Prostate gland (tissue), 2 donors: Measurements from ENCODE around the gene CPSF7. TPM values are rescaled to one million over a fixed set of nuclear protein-coding genes. Genes with fewer than 3 reads are reported as not detected.
"Not testable (repeated sequence)": the region's sequence is repeated elsewhere in the genome, so short reads cannot be mapped to it uniquely, and the experiment has no call there.

ENCODE experiments used
- DNase-seq: peaks from one replicate; pipeline ENCODE4 v3.0.0-alpha.2; 2019; ENCODE audit warnings: low spot score
- H3K27ac ChIP-seq, 2 donors: fragments of 200-600 bp; sonication (generic); 2 replicates each; pipeline ENCODE4 v1.5.1; 2017 to 2019
- H3K27me3 ChIP-seq: fragments of 200-600 bp; sonication (generic); replicated peaks from 2 replicates; pipeline ENCODE4 v1.5.1; 2019; ENCODE audit not compliant: insufficient read depth
- H3K36me3 ChIP-seq, 2 donors: fragments of 200-600 bp; sonication (generic); 1 replicate in 1 of 2; 2 replicates in 1 of 2; pipeline versions ENCODE4 v1.5.1 to v1.8.1; 2017 to 2019
- H3K4me1 ChIP-seq: fragments of 200-600 bp; sonication (generic); replicated peaks from 2 replicates; pipeline ENCODE4 v1.5.1; 2019
- H3K4me3 ChIP-seq, 2 donors: fragments of 200-600 bp; sonication (generic); 2 replicates each; pipeline ENCODE4 v1.5.1; 2017 to 2019
- H3K9me3 ChIP-seq: fragments of 200-600 bp; sonication (generic); 2 replicates; pipeline ENCODE4 v1.5.1; 2017
- POLR2A ChIP-seq: fragments of 450-650 bp; IDR thresholded peaks from one replicate; pipeline ENCODE4 v1.6.1; 2016; ENCODE audit warnings: antibody characterized with exemption, mild to moderate bottlenecking
- POLR2AphosphoS5 ChIP-seq: sonication (generic); formaldehyde crosslinking; IDR thresholded peaks from one replicate; pipeline ENCODE4 v1.6.1; 2017; ENCODE audit warnings: antibody characterized with exemption
- WGBS: methylation state at CpG from one replicate; pipeline ENCODE4 v1.1.5; 2018; 5-methylcytosine and 5-hydroxymethylcytosine counted together
- intact Hi-C: fragments of 100-400 bp; cut with DNase I; formaldehyde crosslinking; loops from one replicate; pipeline ENCODE4 v1.14.2; 2022
- total RNA-seq, 2 donors: library from RNA; depleted of rRNA; stranded (reverse); fragments of >200 nt; gene quantifications; one replicate each; pipeline ENCODE4 v1.1.0, GENCODE V29; 2016
- TF ChIP-seq, protein P1 (sequence below), 4 experiments: fragments of 200-600 bp in 2 of 4; fragments of 450-650 bp in 2 of 4; sonication (generic) in 2 of 4; IDR thresholded peaks; 1 replicate in 3 of 4; 2 replicates in 1 of 4; pipeline ENCODE4 v1.5.1; 2016 to 2019; ENCODE audit warnings: antibody characterized with exemption in 4 of 4, mild to moderate bottlenecking in 2 of 4, moderate library complexity in 2 of 4

CPSF7 gene
- total RNA-seq, 2 donors from 2014 or later: 44.7 to 66.8 TPM

DNA sequence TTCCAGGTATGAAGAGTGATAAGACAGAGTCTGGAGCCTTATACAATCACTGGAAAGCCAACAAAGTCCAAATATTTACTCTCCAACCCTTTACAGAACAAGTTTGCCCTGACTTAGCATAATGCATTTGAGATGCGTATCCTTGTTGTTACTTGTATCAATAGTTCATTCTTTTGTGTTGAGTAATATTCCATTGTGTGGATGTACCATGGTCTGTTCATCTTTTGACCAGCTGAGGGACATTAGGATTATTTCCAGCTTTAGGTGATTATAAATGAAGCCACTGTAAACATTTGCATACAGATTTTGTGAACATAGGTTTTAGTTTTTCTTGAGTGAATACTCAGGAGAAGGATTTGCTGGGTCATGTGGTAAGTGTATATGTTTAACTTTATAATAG is 9.8 kb upstream of the CPSF7 start:
- intact Hi-C loops: no loop called here

GRCh38 chr11:61437496-61437895 is 7.7 kb upstream of the CPSF7 start:
- intact Hi-C loops: no loop called here
- Histone ChIP-seq H3K27me3 (no peaks in the 10 kb centered on the region), H3K4me3 (no peak overlapping the region), H3K27ac (no peak overlapping the region), H3K9me3 (no peaks in the 10 kb centered on the region), H3K4me1 (no peaks in the 10 kb centered on the region), H3K36me3 (peaks cover 7 to 8% of the 10 kb centered on the region in 2 donors)
- 94% methylated on average over 5 of the region's 5 CpGs for WGBS
- no peak for DNase-seq
- TF ChIP-seq POLR2A (no peak), POLR2AphosphoS5 (no peak)
- TF ChIP-seq, protein P1, sequence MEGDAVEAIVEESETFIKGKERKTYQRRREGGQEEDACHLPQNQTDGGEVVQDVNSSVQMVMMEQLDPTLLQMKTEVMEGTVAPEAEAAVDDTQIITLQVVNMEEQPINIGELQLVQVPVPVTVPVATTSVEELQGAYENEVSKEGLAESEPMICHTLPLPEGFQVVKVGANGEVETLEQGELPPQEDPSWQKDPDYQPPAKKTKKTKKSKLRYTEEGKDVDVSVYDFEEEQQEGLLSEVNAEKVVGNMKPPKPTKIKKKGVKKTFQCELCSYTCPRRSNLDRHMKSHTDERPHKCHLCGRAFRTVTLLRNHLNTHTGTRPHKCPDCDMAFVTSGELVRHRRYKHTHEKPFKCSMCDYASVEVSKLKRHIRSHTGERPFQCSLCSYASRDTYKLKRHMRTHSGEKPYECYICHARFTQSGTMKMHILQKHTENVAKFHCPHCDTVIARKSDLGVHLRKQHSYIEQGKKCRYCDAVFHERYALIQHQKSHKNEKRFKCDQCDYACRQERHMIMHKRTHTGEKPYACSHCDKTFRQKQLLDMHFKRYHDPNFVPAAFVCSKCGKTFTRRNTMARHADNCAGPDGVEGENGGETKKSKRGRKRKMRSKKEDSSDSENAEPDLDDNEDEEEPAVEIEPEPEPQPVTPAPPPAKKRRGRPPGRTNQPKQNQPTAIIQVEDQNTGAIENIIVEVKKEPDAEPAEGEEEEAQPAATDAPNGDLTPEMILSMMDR (IDR thresholded peaks at IDR 0.05): no peak

More for the DNA sequence above, 9.8 kb upstream of the CPSF7 start:
- Histone ChIP-seq H3K4me3 (no peak overlapping the region), H3K9me3 (no peaks in the 10 kb centered on the region), H3K36me3 (peaks cover 7 to 8% of the 10 kb centered on the region in 2 donors), H3K27me3 (no peaks in the 10 kb centered on the region), H3K27ac (peak overlapping the region in 1 of 2 donors; percentile 1), H3K4me1 (no peaks in the 10 kb centered on the region)
- WGBS: 72% methylated on average over 1 of the region's 1 CpG
- TF ChIP-seq POLR2AphosphoS5: peak; percentile 37
- TF ChIP-seq, protein P1 (IDR thresholded peaks at IDR 0.05): no peak
- no peak for DNase-seq

DNA sequence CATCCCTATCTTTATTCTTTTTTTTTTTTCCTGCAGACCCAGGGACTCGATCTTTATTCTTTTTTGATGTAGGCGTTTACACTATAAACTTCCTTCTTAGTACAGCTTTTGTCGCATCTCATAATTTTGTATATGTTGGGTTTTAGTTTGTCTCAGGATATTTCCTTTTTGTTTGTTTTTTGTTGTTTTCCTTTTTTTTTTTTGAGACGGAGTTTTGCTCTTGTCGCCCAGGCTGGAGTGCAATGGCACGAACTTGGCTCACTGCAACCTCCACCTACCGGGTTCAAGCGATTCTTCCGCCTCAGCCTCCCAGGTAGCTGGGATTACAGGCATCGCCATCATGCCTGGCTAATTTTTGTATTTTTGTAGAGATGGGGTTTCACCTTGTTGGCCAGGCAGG is 1.1 kb upstream of the CPSF7 start:
- Histone ChIP-seq H3K27ac (peak overlapping the region in 1 of 2 donors; percentile 93), H3K4me3 (peak overlapping the region; percentile 69 to 97)
- H3K4me1 ChIP-seq, H3K27me3 ChIP-seq, DNase-seq, H3K9me3 ChIP-seq, intact Hi-C loops, H3K36me3 ChIP-seq: not testable (repeated sequence)
- 65% methylated on average over 10 of the region's 10 CpGs for WGBS

DNA sequence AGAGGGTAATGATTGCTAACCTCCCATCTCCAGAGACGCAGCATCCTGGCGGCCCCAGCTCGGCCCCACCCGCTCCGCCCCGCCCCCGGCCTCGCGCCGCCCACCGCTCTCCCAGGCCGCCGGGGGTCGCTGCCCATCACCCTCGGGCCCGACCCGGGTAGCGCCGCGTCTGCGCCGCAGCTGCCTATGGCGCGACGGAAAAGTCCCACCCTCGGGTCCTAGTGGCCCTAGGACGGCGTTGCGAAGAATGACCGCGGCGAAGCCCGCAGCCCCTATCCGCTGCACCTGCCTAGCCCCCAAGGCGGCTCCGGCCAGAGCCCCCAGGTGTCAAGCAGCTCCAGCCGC is 457 bp downstream of the CPSF7 start:
- peaks cover 7% of the 10 kb centered on the region for H3K4me1 ChIP-seq

DNA sequence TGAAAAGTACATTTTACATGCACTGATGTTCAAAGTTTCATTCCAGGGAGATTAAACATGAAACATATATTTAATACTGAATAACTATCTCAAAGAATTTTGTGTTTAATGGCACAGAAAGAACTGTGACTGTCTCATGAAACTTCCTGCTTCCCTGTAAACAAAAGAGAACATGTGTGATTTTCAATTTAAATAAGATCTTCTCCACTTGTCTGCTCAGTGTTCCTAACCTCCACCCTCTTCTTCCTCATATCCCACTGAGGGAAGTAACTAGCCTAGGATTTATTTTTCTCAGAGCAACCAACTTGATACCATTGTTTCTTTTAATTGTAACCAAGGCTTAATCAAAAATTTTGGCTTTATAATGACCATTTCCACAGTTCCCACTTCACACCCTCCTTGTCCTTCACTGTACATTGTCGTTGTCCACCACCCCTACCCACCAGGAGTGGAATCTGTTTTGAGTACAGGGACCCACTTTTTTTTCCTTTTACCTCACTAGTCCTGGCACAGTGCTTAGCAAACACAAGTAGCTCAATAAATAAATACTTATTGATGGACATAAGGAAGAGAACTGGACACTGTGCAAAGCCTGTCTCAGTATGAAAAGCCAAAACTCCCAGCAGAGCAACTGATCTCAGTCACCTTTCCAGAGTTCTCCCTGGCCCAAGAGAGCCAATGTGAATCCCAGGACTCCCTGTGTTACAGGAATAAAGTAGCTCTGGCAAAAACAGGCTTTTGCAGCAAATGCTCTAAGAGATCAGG is 4.2 kb downstream of the CPSF7 start:
- DNase-seq: no peak
- H3K9me3 ChIP-seq: no peaks in the 10 kb centered on the region
- intact Hi-C loops: no loop called here
- no peaks in the 10 kb centered on the region for H3K27me3 ChIP-seq
- TF ChIP-seq, protein P1 (IDR thresholded peaks at IDR 0.05): no peak
- no peak for TF ChIP-seq POLR2A
- peak; percentile 53 for TF ChIP-seq POLR2AphosphoS5
- WGBS: 84% methylated on average over 1 of the region's 1 CpG
- H3K36me3 ChIP-seq: peaks cover 0 to 9% of the 10 kb centered on the region in 2 donors
- H3K4me1 ChIP-seq: peaks cover 7% of the 10 kb centered on the region
- H3K4me3 ChIP-seq: no peak overlapping the region
- peak overlapping the region; percentile 36 to 65 for H3K27ac ChIP-seq

More for the DNA sequence above, 457 bp downstream of the CPSF7 start:
- under 1% methylated on average over 31 of the region's 37 CpGs for WGBS
- Histone ChIP-seq H3K27me3 (no peaks in the 10 kb centered on the region), H3K9me3 (no peaks in the 10 kb centered on the region), H3K4me3 (peak overlapping the region; percentile 69 to 97), H3K36me3 (peaks cover 0 to 9% of the 10 kb centered on the region in 2 donors), H3K27ac (peak overlapping the region; percentile 93 to 98)
- TF ChIP-seq, protein P1 (IDR thresholded peaks at IDR 0.05): peak in 1 of 4 experiments; percentile 33
- TF ChIP-seq POLR2A (no peak), POLR2AphosphoS5 (no peak)
- intact Hi-C loops: no loop called here
- DNase-seq: no peak
